Thyroid gland (tissue), 4 donors: ENCODE data around the gene RPL18. TPM values are rescaled to one million over a fixed set of nuclear protein-coding genes. Genes with fewer than 3 reads are reported as not detected.

ENCODE experiments used
- DNase-seq, 2 donors: peaks; one replicate each; pipeline ENCODE4 v3.0.0-alpha.2; 2019
- H3K27ac ChIP-seq, 3 donors: fragments of 200-600 bp; sonication (generic); 1 replicate in 2 of 3; 2 replicates in 1 of 3; pipeline ENCODE4 v1.5.1; 2016 to 2019; ENCODE audit warnings: mild to moderate bottlenecking in 1 of 3, moderate library complexity in 1 of 3
- H3K27me3 ChIP-seq: fragments of 200-600 bp; sonication (generic); one replicate; pipeline ENCODE4 v1.5.1; 2019
- H3K36me3 ChIP-seq, 2 donors: fragments of 200-600 bp; sonication (generic); one replicate each; pipeline ENCODE4 v1.5.1; 2016 to 2019
- H3K4me1 ChIP-seq, 2 donors: fragments of 200-600 bp; sonication (generic); one replicate each; pipeline ENCODE4 v1.5.1; 2017 to 2019
- H3K4me3 ChIP-seq, 3 donors: fragments of 200-600 bp; sonication (generic); replicated peaks in 1 of 3; 1 replicate in 2 of 3; 2 replicates in 1 of 3; pipeline ENCODE4 v1.5.1; 2016; ENCODE audit warnings: mild to moderate bottlenecking in 1 of 3
- H3K9me3 ChIP-seq: fragments of 200-600 bp; sonication (generic); one replicate; pipeline ENCODE4 v1.5.1; 2017
- CTCF ChIP-seq, 6 experiments: fragments of 200-600 bp in 3 of 6; fragments of 450-650 bp in 3 of 6; sonication (generic) in 3 of 6; IDR thresholded peaks; one replicate each; pipeline ENCODE4 v1.5.1; 2016 to 2019; ENCODE audit warnings: antibody characterized with exemption in 6 of 6, mild to moderate bottlenecking in 2 of 6, inconsistent platforms in 1 of 6, moderate library complexity in 1 of 6
- POLR2A ChIP-seq, 2 donors: fragments of 450-650 bp; IDR thresholded peaks; one replicate each; pipeline ENCODE4 v1.6.1; 2017; ENCODE audit warnings: antibody characterized with exemption in 2 of 2, mild to moderate bottlenecking in 2 of 2, moderate library complexity in 1 of 2
- WGBS, 2 donors: methylation state at CpG; one replicate each; pipeline ENCODE4 v1.1.5; 2017; 5-methylcytosine and 5-hydroxymethylcytosine counted together
- intact Hi-C: fragments of 100-400 bp; cut with DNase I; formaldehyde crosslinking; loops from one replicate; pipeline ENCODE4 v1.15.1; 2023
- total RNA-seq, 4 donors: library from RNA; depleted of rRNA; stranded (reverse); fragments of >200 nt; gene quantifications; one replicate each; pipeline ENCODE4 v1.2.3, GENCODE V29; 2016

RPL18 gene
- total RNA-seq, 4 donors from 2014 or later: 1,845 to 2,426 (median 1,951) TPM

- TF ChIP-seq CTCF (IDR thresholded peaks at IDR 0.05) (no peak), POLR2A (IDR thresholded peaks at IDR 0.05) (peak in 1 of 2 donors; percentile 57)
- WGBS, 2 donors: 0 to 5% methylated on average over 16 to 33 of the region's 40 CpGs
- Histone ChIP-seq H3K27ac (peak overlapping the region; percentile 73 to 81 (median 81)), H3K9me3 (no peaks in the 10 kb centered on the region), H3K4me1 (peaks cover 20 to 25% of the 10 kb centered on the region in 2 donors), H3K27me3 (no peaks in the 10 kb centered on the region), H3K36me3 (peaks cover 4 to 5% of the 10 kb centered on the region in 2 donors), H3K4me3 (peak overlapping the region in 2 of 3 donors; percentile 37 to 76)
- intact Hi-C loops: no loop called here
- DNase-seq: peak; percentile 99
These were observed 5.2 kb upstream of the RPL18 start for GRCh38 chr19:48624067-48624594.

- no peak for DNase-seq
- intact Hi-C loops: no loop called here
- Histone ChIP-seq H3K36me3 (peaks cover 4 to 5% of the 10 kb centered on the region in 2 donors), H3K4me3 (no peak overlapping the region), H3K27ac (peak overlapping the region; percentile 55 to 72 (median 64)), H3K9me3 (no peaks in the 10 kb centered on the region), H3K27me3 (no peaks in the 10 kb centered on the region), H3K4me1 (peaks cover 20 to 25% of the 10 kb centered on the region in 2 donors)
- TF ChIP-seq POLR2A (IDR thresholded peaks at IDR 0.05) (no peak), CTCF (IDR thresholded peaks at IDR 0.05) (no peak)
- WGBS, 2 donors: 30 to 32% methylated on average over 8 of the region's 8 CpGs
These were observed 4.6 kb upstream of the RPL18 start for GRCh38 chr19:48623556-48624066.

- no peak for TF ChIP-seq POLR2A (IDR thresholded peaks at IDR 0.05)
- peak in 1 of 6 experiments; percentile 20 for TF ChIP-seq CTCF (IDR thresholded peaks at IDR 0.05)
- Histone ChIP-seq H3K27ac (peak overlapping the region; percentile 91 to 99 (median 97)), H3K27me3 (no peaks in the 10 kb centered on the region), H3K4me1 (peaks cover 27 to 42% of the 10 kb centered on the region in 2 donors), H3K9me3 (no peaks in the 10 kb centered on the region), H3K4me3 (peak overlapping the region in 2 of 3 donors; percentile 58 to 77), H3K36me3 (peaks cover 22% of the 10 kb centered on the region in 2 donors)
- intact Hi-C loops: no loop called here
- 30 to 35% methylated on average over 6 of the region's 6 CpGs for WGBS, 2 donors
- DNase-seq: no peak
These were observed 961 bp upstream of the RPL18 start for GRCh38 chr19:48619692-48620585.

- peak overlapping the region; percentile 80 to 91 (median 82) for H3K27ac ChIP-seq
- H3K9me3 ChIP-seq: no peaks in the 10 kb centered on the region
- DNase-seq: peak in 1 of 2 donors; percentile 16
- no peaks in the 10 kb centered on the region for H3K27me3 ChIP-seq
- TF ChIP-seq POLR2A (IDR thresholded peaks at IDR 0.05) (no peak), CTCF (IDR thresholded peaks at IDR 0.05) (no peak)
- intact Hi-C loops: no loop called here
- H3K4me3 ChIP-seq: peak overlapping the region; percentile 58 to 88 (median 81)
- WGBS, 2 donors: 2% methylated on average over 11 to 16 of the region's 18 CpGs
- H3K4me1 ChIP-seq: peaks cover 17 to 30% of the 10 kb centered on the region in 2 donors
- H3K36me3 ChIP-seq: peaks cover 25 to 26% of the 10 kb centered on the region in 2 donors
These were observed 581 bp downstream of the RPL18 start for GRCh38 chr19:48618278-48618915.
